HG02571 (cell line): ENCODE data around the gene TMC5.

Source experiments
- ATAC-seq: cut with Tn5 transposase; IDR thresholded peaks from one replicate; pipeline ENCODE4 v1.9.1; 2021; ENCODE audit warnings: mild to moderate bottlenecking, moderate library complexity; ENCODE audit not compliant: unreplicated experiment

TMC5 gene

GRCh38 chr16:19503461-19504075, 85.9 kb downstream of the TMC5 start:
- no peak for ATAC-seq

DNA sequence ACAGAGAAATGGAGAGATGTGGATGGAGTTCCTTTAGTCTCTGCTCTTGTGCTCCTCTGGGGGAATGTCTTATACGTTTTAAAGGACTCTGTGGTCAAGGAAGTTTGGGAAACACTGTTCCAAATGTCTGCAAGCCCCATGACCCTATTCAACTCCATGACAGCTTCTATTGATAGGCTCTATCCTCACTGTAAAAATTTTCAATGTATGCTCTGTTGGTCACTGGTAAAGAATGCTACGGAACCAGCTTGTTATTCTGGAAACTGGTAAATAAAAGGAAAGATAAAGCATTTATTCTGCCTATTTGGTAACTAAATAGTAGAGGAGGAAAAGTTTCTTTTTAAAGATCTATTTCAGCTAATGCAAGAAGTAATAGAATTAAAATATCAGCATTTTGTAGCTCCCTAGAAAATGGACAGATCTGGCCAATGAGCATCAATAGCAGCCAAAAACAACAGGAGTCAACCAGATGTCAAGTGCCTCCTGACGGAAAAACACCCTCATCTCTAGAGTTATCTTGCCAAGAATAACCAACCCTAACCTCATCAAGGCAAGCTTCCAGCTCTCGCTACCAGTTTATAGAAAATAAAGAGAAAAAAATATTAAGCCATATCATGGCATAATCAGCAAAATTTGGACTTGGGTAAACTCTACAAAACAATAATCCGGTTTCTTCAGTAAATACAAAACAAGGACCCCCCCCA, 88.1 kb downstream of the TMC5 start:
- no peak for ATAC-seq

DNA sequence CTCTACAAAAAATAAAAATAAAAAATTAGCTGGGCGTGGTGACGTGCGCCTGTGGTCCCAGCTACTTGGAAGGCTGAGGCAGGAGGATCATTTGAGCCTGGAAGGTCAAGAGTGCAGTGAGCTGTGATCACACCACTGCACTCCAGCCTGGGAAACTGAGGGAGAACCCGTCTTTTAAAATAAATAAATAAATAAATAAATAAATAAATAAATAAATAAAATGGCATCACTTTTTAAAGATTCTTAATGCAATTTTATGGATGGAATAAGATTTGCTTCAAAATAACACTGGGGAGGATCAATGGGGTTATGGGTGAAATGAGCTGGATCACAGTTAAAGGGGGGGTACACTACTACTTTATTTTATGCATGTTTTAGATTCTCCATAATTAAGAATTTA, 89.3 kb downstream of the TMC5 start:
- no peak for ATAC-seq

DNA sequence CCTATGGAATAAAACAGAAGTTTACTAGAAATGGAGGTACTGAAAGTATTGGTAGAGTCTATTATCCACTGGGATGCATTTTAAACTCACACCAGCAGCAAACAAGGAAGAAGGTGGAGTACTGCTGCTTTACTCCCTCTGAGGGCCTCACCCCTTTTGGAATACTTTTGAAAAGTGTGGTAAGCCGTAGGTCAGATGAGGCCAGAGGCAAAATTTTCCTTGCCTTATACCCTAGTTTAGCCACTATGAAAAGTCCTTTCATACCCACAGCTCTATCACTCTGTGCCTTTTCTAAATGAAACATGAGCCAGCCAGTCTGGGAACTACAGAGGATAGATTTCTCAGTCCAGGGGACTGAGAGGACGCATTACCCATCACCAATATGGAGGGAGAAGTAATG, 90.2 kb downstream of the TMC5 start:
- ATAC-seq, result no peak

- no peak for ATAC-seq
Measured at GRCh38 chr16:19512297-19512696, 94.6 kb downstream of the TMC5 start.

GRCh38 chr16:19513377-19514053, 95.8 kb downstream of the TMC5 start:
- ATAC-seq, result no peak

DNA sequence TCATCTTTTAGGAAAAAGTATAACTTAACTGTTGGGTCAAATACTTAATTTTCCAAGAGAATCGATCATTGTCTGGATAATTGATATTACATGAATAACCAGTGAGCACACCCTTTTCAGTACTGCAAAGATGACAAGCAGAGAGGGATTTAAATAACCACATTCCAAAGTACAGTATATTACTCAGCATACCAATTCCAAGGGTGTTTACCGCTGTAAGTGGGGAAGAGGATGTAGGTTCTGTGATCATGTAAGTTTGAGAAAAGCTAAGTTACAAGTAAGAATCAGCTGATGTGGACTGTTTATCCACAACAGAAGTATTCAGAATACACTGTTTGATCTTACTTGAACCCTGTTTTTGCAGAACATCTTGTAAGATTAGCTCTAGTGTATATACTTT, 98.1 kb downstream of the TMC5 start:
- no peak for ATAC-seq

DNA sequence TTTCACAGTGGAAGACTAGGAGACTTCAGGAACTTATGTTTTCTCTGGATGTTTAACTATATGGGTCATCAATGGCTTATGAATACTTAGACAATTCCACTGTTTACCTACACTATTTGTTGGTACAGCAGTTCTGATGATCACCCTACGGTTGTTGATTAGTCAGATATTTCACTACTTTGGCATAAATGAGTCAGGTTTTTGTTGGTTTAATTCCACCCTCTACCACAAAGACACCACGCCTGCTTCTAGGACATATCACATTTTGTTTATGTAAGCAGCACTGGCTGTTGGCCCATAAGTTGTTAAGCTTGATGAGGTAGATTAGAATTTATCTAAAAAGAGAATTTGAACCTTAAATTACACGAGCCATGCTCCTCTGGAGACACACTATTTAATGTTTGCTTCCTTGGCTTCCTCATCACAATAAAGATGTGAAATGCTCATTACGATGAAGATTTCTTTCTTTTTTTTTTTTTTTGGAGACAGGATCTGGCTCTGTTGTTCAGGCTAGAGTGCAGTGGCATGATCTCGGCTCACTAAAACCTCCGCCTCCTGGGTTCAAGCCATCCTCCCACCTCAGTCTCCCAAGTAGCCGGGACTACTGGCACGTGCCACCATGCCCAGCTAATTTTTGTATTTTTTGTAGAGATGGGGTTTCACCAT, 99.9 kb downstream of the TMC5 start:
- ATAC-seq, result no peak

DNA sequence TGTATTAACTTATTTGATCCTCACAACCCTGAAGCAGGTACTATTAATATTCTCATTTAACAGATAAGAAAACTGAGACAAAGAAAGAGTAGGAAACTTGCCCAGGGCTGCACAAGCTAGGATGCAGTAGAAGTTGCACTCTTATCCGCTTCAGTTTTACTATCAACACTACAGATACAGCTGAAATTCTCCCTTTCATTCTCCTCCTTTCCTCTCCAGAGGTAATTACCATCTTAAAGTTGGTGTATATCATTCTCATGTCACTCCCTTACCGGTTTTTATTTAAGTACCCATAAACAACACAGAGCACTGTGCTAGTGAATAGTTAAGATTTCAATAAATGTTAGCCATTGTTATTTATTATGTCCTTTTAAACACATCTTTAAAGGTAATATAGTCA, 100.7 kb downstream of the TMC5 start:
- ATAC-seq, result no peak

- ATAC-seq, result no peak
Measured at GRCh38 chr16:19520861-19521331, 103.2 kb downstream of the TMC5 start.

DNA sequence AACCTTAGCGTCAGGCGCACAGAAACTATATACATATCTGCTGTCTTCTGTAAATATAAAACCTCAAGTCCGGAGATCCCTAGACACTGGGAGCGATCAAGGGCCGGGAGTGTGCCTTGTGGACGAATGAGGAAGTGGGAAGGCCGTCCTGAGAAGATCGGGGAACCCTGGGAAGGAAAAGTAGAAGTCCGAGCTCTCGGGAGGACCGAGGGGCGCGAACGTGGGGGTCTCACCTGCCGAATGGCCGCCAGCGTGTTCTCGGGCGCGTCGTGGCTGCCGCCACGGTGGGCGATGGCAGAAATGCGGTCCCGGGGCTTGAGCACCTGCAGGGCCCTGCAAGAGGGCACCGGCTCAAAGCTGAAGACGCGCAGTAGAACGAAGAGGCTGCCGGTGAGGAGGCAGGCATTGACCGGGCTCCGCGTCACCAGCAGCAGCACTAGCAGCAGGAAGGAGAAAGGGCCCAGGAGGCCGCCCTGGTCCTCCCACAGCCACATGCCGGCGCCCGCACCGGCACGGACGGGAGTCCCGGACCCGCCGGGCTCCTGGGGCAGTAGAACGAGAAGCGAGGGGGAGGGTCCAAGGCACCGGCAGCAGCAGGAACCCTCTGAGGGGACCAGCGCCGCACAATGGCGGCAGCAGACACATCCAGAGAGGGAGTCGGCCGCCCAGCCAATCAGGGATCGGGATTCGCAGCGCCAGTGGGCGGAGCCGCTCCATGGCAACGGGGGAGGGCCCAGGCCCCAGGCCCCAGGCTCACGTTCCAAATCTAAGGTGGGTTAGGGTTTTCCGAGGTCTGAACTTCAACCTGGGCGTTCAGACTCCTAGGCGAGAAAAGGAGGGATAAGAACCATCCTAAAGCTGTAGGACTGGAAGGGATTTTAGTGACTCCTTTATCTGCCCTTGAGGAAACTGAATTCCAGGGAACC, 104.1 kb downstream of the TMC5 start, which contains the start of gene GDE1:
Gene GDE1 (minus strand): TSS at position 628 of the 926 bp plus-strand sequence. CDS start 134 bp downstream, at position 494.
- peak; percentile 79 for ATAC-seq

GRCh38 chr16:19522397-19522732, 104.7 kb downstream of the TMC5 start:
- ATAC-seq, result no peak

DNA sequence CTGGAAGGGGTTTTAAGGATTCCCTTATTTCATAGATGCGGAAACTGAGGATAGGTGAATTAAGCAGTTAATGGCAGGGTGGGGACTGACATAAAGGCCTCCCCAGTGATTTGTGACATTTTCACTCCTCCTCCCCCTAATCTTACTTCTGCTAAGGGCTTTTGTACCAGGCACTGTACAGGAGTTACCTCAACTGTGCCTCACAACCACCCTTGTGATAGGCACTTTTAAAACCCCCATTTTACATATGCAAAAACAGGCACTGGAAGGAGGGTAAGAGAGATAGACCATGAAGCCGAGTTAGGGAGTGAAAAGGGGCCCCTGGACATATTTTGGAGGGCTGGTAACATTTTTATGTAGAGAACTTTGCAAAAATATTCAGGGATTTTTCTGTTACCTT, 105.1 kb downstream of the TMC5 start:
- no peak for ATAC-seq

DNA sequence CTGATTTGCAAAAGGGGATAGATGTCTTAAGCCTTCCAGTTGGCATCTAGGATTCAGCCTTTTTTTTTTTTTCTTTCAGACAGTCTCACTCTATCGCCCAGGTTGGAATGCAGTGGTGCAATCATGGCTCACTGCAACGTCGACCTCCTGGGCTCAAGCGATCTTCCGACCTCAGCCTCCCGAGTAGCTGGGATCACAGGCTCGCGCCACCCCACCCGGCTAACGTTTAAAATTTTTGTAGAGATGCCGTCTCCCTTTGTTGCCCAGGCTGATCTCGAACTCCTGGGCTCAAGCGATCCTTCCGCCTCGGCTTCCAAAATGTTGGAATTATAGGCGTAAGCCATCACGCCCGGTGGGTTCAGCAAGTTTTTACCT, 105.5 kb downstream of the TMC5 start:
- ATAC-seq, result no peak

- peak; percentile 67 for ATAC-seq
Measured at GRCh38 chr16:19523559-19524355, 106.1 kb downstream of the TMC5 start, which contains the start of gene CCP110. TSS of gene CCP110 (plus strand) at chr16:19523942. CDS start at chr16:19527882, 3,940 bp downstream.

GRCh38 chr16:19524356-19524615, 106.6 kb downstream of the TMC5 start:
- no peak for ATAC-seq

DNA sequence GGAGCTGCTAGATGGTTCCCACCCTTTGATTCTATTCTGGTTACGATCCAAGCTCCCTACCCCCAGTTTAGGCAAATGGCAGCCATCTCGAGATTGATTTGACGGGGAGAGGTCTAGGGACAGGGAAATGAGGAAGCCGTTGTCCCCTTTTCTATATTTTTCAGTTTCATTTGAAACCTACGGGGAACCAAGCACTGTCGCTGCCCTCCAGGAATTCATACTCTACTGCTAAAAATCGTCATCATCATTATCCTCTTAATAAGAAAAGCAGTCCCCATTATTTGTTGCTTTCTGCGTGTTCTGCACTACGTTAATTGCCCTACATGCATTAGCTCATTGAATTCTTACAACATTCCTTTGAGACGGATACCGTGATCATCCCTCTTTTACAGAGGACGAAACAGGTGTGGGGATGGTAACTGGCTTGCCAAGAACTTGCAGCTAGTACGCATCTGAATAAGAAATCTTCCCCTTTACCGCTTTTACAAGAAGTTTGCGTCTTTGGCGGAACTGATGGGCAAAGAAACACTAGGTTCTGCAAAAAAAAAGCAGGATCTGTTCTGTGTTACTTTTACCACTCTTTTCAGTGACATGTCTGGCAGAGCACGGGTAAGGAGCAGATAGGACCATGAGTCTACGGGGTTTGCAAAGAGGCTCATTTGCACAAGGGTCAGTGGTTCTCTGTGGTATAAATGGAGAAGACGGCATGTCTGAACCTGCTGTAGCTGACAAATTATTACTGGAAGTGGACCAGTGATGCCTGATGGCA, 107.1 kb downstream of the TMC5 start:
- no peak for ATAC-seq

DNA sequence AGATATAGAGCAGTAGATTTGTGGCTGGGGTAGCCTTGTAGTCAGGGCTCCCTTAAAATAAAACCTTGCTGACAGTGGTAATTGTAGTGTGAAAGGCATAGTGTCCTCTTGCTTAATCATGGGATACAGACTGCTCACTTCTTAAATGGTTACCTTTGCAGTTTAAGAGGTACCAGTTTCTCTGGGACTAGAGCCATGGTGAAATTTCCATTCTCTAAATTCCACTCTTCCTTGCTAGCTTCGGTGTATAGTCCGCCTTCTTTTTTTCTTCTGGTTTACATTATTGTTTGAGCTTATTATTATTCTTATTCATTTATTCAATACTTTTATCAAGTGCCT, 107.7 kb downstream of the TMC5 start:
- ATAC-seq, result no peak

DNA sequence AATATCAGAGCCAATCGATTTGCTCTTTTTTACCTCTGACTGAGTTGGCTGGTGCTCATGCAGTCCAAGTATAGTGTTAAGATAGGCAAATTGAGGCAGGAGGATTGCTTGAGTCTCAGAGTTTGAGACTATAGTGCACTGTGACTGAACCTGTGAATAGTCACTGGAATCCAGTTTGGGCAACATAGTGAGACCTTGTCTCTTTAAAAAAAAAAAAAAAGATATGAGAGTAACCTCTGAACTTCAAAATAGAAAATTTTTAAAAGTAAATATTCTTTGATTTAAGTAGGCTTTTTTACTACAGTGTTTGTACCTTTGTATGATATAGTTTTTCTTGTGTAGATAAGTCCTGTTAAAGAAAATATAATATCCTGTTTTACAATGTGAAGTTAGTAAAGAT, 109.5 kb downstream of the TMC5 start:
- ATAC-seq, result no peak
